ENCODE results near the gene EPHB3. TPM values are rescaled to one million over a fixed set of nuclear protein-coding genes. Genes with fewer than 3 reads are reported as not detected.

EPHB3 gene
- polyA plus RNA-seq, 1 experiment, result 3.3 TPM

GRCh38 chr3:184608209-184608608 is 46.6 kb downstream of the EPHB3 start:
- CTCF ChIA-PET, result no interaction called here
- H3K27me3 ChIP-seq (ENCODE audit: control insufficient read depth, insufficient read depth, low read length), result peaks cover 22% of the 10 kb centered on the region
- DNase-seq (ENCODE audit: low read depth), result no peak
- no peaks in the 10 kb centered on the region for H3K36me3 ChIP-seq (ENCODE audit: control insufficient read depth, insufficient read depth, low read length)
- POLR2A ChIA-PET, result no interaction called here
- no peak overlapping the region for H3K4me3 ChIP-seq (ENCODE audit: low read depth, low read length)
- TF ChIP-seq, protein P1, sequence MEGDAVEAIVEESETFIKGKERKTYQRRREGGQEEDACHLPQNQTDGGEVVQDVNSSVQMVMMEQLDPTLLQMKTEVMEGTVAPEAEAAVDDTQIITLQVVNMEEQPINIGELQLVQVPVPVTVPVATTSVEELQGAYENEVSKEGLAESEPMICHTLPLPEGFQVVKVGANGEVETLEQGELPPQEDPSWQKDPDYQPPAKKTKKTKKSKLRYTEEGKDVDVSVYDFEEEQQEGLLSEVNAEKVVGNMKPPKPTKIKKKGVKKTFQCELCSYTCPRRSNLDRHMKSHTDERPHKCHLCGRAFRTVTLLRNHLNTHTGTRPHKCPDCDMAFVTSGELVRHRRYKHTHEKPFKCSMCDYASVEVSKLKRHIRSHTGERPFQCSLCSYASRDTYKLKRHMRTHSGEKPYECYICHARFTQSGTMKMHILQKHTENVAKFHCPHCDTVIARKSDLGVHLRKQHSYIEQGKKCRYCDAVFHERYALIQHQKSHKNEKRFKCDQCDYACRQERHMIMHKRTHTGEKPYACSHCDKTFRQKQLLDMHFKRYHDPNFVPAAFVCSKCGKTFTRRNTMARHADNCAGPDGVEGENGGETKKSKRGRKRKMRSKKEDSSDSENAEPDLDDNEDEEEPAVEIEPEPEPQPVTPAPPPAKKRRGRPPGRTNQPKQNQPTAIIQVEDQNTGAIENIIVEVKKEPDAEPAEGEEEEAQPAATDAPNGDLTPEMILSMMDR (IDR thresholded peaks at IDR 0.05; ENCODE audit: insufficient read depth, low read depth, low read length), result no peak

GRCh38 chr3:184609476-184610244 is 48.1 kb downstream of the EPHB3 start:
- no peak for DNase-seq (ENCODE audit: low read depth)
- peaks cover 11% of the 10 kb centered on the region for H3K27me3 ChIP-seq (ENCODE audit: control insufficient read depth, insufficient read depth, low read length)
- ChIA-PET POLR2A (no interaction called here), CTCF (no interaction called here)
- no peaks in the 10 kb centered on the region for H3K36me3 ChIP-seq (ENCODE audit: control insufficient read depth, insufficient read depth, low read length)
- TF ChIP-seq, protein P1 (IDR thresholded peaks at IDR 0.05; ENCODE audit: insufficient read depth, low read depth, low read length), result no peak
- H3K4me3 ChIP-seq (ENCODE audit: low read depth, low read length), result no peak overlapping the region

DNA sequence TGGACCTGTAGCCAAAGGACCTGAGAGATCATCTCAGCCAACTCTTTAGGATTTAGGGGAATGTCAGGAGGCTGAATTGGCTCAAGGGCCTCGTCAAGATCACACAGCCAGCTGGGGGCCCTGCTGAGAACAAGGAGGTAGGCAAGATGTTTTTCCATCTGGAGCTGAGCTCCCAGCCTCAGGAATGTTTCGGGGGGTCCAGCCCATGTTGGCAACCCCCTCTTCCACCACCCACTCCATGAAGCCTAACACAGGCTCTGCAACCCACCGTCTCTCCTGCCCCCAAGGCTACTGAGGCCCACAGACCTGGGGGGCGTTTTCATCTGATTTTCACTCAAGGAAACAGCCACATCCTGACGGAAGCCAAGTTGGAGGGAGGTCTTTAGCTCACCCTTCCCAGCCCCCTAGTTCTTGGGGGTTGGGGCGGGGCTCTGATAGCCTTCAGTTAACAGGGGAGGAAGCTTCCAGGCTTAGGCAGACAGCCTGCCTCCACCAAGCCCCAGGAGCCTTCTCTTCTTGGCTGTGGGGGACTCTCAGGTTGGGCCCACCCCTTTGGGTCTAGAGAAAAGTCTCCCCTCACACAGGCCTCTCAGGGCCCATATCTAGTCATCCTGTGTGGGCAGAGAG is 48.8 kb downstream of the EPHB3 start:
- Histone ChIP-seq H3K4me3 (ENCODE audit: low read depth, low read length) (no peak overlapping the region), H3K36me3 (ENCODE audit: control insufficient read depth, insufficient read depth, low read length) (no peaks in the 10 kb centered on the region), H3K27me3 (ENCODE audit: control insufficient read depth, insufficient read depth, low read length) (peaks cover 8% of the 10 kb centered on the region; the same call in 1 of the 2 replicates)
- ChIA-PET POLR2A (no interaction called here), CTCF (no interaction called here)
- no peak for DNase-seq (ENCODE audit: low read depth)
- TF ChIP-seq, protein P1 (IDR thresholded peaks at IDR 0.05; ENCODE audit: insufficient read depth, low read depth, low read length), result no peak

GRCh38 chr3:184611607-184612281 is 50.2 kb downstream of the EPHB3 start:
- Histone ChIP-seq H3K36me3 (ENCODE audit: control insufficient read depth, insufficient read depth, low read length) (no peaks in the 10 kb centered on the region), H3K27me3 (ENCODE audit: control insufficient read depth, insufficient read depth, low read length) (peaks cover 4% of the 10 kb centered on the region; the same call in 1 of the 2 replicates), H3K4me3 (ENCODE audit: low read depth, low read length) (no peak overlapping the region)
- TF ChIP-seq, protein P1 (IDR thresholded peaks at IDR 0.05; ENCODE audit: insufficient read depth, low read depth, low read length), result no peak
- POLR2A ChIA-PET, result no interaction called here
- CTCF ChIA-PET, result interaction anchor here (1.2 kb wide), 1 partner anchor 50 kb away, joined by 3 read pairs; the partner anchor contains the start of gene EPHB3
- no peak for DNase-seq (ENCODE audit: low read depth)

DNA sequence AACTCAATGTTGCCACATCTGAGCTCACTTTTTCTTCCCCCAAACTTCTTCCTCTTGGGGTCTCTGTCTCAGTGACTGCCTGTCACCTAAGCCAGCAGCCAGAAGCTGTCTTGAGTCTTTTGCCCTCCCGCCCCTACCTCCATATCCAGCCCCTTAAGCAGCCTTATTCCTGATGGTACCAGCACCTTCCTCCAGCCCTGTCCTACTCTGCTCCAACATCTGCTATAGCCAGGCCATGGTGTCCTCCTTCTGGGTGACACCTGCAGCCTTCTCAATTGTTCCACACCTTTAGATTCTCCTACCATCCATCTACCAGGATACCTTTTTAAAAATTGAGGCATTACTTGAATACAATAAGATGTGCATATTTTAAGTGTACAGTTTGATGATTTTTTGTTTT is 53.8 kb downstream of the EPHB3 start:
- H3K36me3 ChIP-seq (ENCODE audit: control insufficient read depth, insufficient read depth, low read length), result no peaks in the 10 kb centered on the region
- no peak for DNase-seq (ENCODE audit: low read depth)
- H3K27me3 ChIP-seq (ENCODE audit: control insufficient read depth, insufficient read depth, low read length), result peaks cover 7% of the 10 kb centered on the region
- CTCF ChIA-PET, result no interaction called here
- TF ChIP-seq, protein P1 (IDR thresholded peaks at IDR 0.05; ENCODE audit: insufficient read depth, low read depth, low read length), result no peak
- H3K4me3 ChIP-seq (ENCODE audit: low read depth, low read length), result no peak overlapping the region
- POLR2A ChIA-PET, result no interaction called here

All from BJ (cell line).